Kidney (tissue), 14 donors: ENCODE results near the gene PLSCR3. TPM values are rescaled to one million over a fixed set of nuclear protein-coding genes. Genes with fewer than 3 reads are reported as not detected.

Experiments
- DNase-seq, 5 donors: peaks; one replicate each; pipeline ENCODE4 v3.0.0-alpha.2; 2013 to 2020
- FAIRE-seq: peaks from 2 replicates; lab custom pipeline; 2012; peaks lifted over from hg19 to GRCh38; lab: Jason Lieb, UNC
- H3K27ac ChIP-seq, 2 donors: one replicate each; pipeline ENCODE4 v1.7.0; 2013; ENCODE audit warnings: low read depth in 2 of 2, low read length in 2 of 2, inconsistent platforms in 1 of 2
- H3K27me3 ChIP-seq: one replicate; pipeline ENCODE4 v1.7.1; 2013; ENCODE audit warnings: low read length, inconsistent platforms; ENCODE audit not compliant: control insufficient read depth, insufficient read depth
- H3K36me3 ChIP-seq, 3 donors: one replicate each; pipeline versions ENCODE4 v1.7.0 to v1.7.1; 2013; ENCODE audit warnings: low read length in 3 of 3, control low read depth in 1 of 3, inconsistent platforms in 1 of 3; ENCODE audit not compliant: insufficient read depth in 3 of 3, control insufficient read depth in 2 of 3
- H3K4me1 ChIP-seq, 3 donors: one replicate each; pipeline versions ENCODE4 v1.7.0 to v1.7.1; 2013; ENCODE audit warnings: low read length in 3 of 3, inconsistent platforms in 1 of 3, low read depth in 1 of 3; ENCODE audit not compliant: control insufficient read depth in 2 of 3, insufficient read depth in 2 of 3
- H3K4me3 ChIP-seq, 3 donors: one replicate each; pipeline versions ENCODE4 v1.7.0 to v1.8.1; 2013; ENCODE audit warnings: low read length in 3 of 3, control low read depth in 1 of 3, inconsistent platforms in 1 of 3
- H3K9ac ChIP-seq, 3 donors: one replicate each; pipeline versions ENCODE4 v1.7.0 to v1.7.1; 2013; ENCODE audit warnings: low read length in 3 of 3, control low read depth in 1 of 3, inconsistent platforms in 1 of 3
- H3K9me3 ChIP-seq, 3 donors: one replicate each; pipeline versions ENCODE4 v1.7.0 to v1.7.1; 2013; ENCODE audit warnings: low read length in 3 of 3, control low read depth in 1 of 3, inconsistent platforms in 1 of 3; ENCODE audit not compliant: control insufficient read depth in 2 of 3, insufficient read depth in 1 of 3
- CTCF ChIP-seq: IDR thresholded peaks from 3 replicates; pipeline ENCODE4 v1.5.1; 2012; ENCODE audit warnings: mild to moderate bottlenecking, moderate library complexity, borderline replicate concordance; ENCODE audit not compliant: insufficient read depth; ENCODE audit errors: extremely low read depth
- intact Hi-C: fragments of 100-400 bp; cut with DNase I; formaldehyde crosslinking; loops from one replicate; pipeline ENCODE4 v1.11.1; 2022
- polyA plus RNA-seq: library from polyadenylated mRNA; stranded (reverse); fragments of 350-450 nt; fragmentation: Illumina TruSeq; extraction: RNeasy Lipid Tissue Mini Kit (QIAGEN cat#74804); gene quantifications from one replicate; pipeline ENCODE4 v1.2.3, GENCODE V29; 2014; ENCODE audit warnings: low read depth, low replicate concordance; ENCODE audit not compliant: insufficient read depth
- total RNA-seq: library from RNA; stranded (reverse); fragmentation: NEBNext Ultra II Directional; extraction: Animal tissue kit (Norgen Biotek cat#: 25700); gene quantifications from one replicate; pipeline ENCODE4 v1.2.1, GENCODE V29; 2021
- donor health status: control.
- donor health status: control.
- donor health status: control.
- donor health status: control.
- donor health status: control.
- donor health status: DM: yes; HTN: yes; CAD: no.
- donor health status: Normal renal cell carcinoma (clear cell type).

The PLSCR3 gene
- total and polyA plus RNA-seq, 2 donors from 2014 or later: 26.4 to 35.0 TPM

DNA sequence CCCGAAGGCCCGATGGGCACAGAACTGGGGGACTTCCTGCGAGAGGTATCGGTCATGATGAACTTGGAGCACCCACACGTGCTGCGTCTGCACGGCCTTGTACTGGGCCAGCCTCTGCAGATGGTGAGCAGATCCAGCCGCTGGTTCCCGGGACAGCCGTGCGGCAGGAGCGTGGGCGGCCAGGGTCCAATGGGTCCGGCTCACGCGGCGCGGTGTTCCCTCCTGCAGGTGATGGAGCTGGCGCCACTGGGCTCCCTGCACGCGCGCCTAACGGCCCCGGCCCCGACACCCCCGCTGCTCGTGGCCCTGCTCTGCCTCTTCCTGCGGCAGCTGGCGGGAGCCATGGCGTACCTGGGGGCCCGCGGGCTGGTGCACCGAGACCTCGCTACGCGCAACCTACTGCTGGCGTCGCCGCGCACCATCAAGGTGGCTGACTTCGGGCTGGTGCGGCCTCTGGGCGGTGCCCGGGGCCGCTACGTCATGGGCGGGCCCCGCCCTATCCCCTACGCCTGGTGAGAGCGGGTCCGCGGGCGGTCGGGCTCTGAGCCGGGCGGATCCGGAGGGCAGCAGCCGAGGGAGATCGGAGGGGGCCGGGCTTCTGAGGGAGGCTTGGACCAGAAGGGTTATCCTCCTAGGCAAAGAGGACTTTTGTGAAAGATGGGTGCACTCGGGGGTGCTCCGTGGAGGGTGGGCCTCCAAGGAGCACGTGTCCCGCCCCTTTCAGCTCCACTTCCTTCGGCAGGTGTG, 10.4 kb downstream of the PLSCR3 start:
- no peaks in the 10 kb centered on the region for H3K9me3 ChIP-seq
- no peak for FAIRE-seq
- H3K36me3 ChIP-seq: peaks cover 0 to 3% (median 0%) of the 10 kb centered on the region in 3 donors
- H3K4me1 ChIP-seq: peaks cover 0 to 17% (median 10%) of the 10 kb centered on the region in 3 donors
- peak overlapping the region in 1 of 2 donors; percentile 24 for H3K27ac ChIP-seq
- intact Hi-C loops: no loop called here
- H3K4me3 ChIP-seq: peak overlapping the region in 1 of 3 donors; percentile 41
- H3K27me3 ChIP-seq: peaks cover 5% of the 10 kb centered on the region
- peak; percentile 78 to 86 (median 82) for DNase-seq
- H3K9ac ChIP-seq: peak overlapping the region in 1 of 3 donors; percentile 19
- no peak for TF ChIP-seq CTCF

- Histone ChIP-seq H3K9ac (no peak overlapping the region), H3K36me3 (no peaks in the 10 kb centered on the region), H3K27me3 (peaks cover 5% of the 10 kb centered on the region), H3K4me3 (peak overlapping the region in 1 of 3 donors; percentile 41), H3K4me1 (peaks cover 0 to 17% (median 10%) of the 10 kb centered on the region in 3 donors), H3K9me3 (no peaks in the 10 kb centered on the region), H3K27ac (no peak overlapping the region)
- intact Hi-C loops: no loop called here
- DNase-seq (no peak), FAIRE-seq (no peak)
- TF ChIP-seq CTCF: no peak
Measured at GRCh38 chr17:7383371-7383741, 11.0 kb downstream of the PLSCR3 start.

DNA sequence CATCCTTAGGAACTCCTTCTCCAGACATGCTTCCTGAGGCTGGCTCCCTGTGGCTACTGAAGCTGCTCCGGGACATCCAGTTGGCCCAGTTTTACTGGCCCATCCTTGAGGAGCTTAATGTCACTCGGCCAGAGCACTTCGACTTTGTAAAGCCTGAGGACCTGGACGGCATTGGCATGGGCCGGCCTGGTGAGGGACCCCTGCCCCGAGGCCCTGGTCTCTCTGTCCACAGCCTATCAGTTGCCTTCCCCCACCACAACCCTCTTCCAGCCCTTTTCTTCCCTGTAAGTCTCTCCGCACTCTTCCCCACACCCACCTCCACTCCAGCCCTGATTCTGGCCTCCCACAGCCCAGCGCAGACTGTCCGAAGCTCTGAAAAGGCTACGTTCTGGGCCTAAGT, 11.4 kb downstream of the PLSCR3 start:
- no peak for TF ChIP-seq CTCF
- H3K9me3 ChIP-seq: no peaks in the 10 kb centered on the region
- no peaks in the 10 kb centered on the region for H3K36me3 ChIP-seq
- peaks cover 5% of the 10 kb centered on the region for H3K27me3 ChIP-seq
- no peak overlapping the region for H3K27ac ChIP-seq
- no peak overlapping the region for H3K9ac ChIP-seq
- FAIRE-seq (no peak), DNase-seq (no peak)
- H3K4me3 ChIP-seq: no peak overlapping the region
- intact Hi-C loops: no loop called here
- peaks cover 0 to 17% (median 10%) of the 10 kb centered on the region in 3 donors for H3K4me1 ChIP-seq
